Small intestine (tissue), 7 donors: Measurements from ENCODE around the gene MYO16. TPM values are rescaled to one million over a fixed set of nuclear protein-coding genes. Genes with fewer than 3 reads are reported as not detected.

ENCODE experiments used
- DNase-seq, 2 donors: peaks; one replicate each; pipeline versions ENCODE4 v3.0.0 to v3.0.0-alpha.2; 2013
- FAIRE-seq: peaks from 2 replicates; lab custom pipeline; 2012; peaks lifted over from hg19 to GRCh38; lab: Jason Lieb, UNC
- H3K27ac ChIP-seq, 3 donors: one replicate each; pipeline ENCODE4 v1.5.1; 2013; ENCODE audit warnings: low read length in 2 of 3, mild to moderate bottlenecking in 2 of 3, control low read depth in 1 of 3, inconsistent platforms in 1 of 3, low read depth in 1 of 3, moderate library complexity in 1 of 3
- H3K27me3 ChIP-seq, 3 donors: one replicate each; pipeline ENCODE4 v1.6.1; 2013; ENCODE audit warnings: low read length in 3 of 3, inconsistent platforms in 1 of 3; ENCODE audit not compliant: control insufficient read depth in 3 of 3, insufficient read depth in 3 of 3
- H3K36me3 ChIP-seq, 3 donors: one replicate each; pipeline ENCODE4 v1.6.1; 2013; ENCODE audit warnings: low read length in 3 of 3, inconsistent platforms in 1 of 3, low read depth in 1 of 3, mild to moderate bottlenecking in 1 of 3, moderate library complexity in 1 of 3; ENCODE audit not compliant: control insufficient read depth in 3 of 3, insufficient read depth in 2 of 3
- H3K4me1 ChIP-seq, 3 donors: one replicate each; pipeline ENCODE4 v1.6.1; 2013; ENCODE audit warnings: low read length in 2 of 3, inconsistent platforms in 1 of 3, low read depth in 1 of 3, mild to moderate bottlenecking in 1 of 3, moderate library complexity in 1 of 3; ENCODE audit not compliant: control insufficient read depth in 3 of 3, insufficient read depth in 2 of 3
- H3K4me3 ChIP-seq, 3 donors: one replicate each; pipeline ENCODE4 v1.5.1; 2013; ENCODE audit warnings: low read length in 3 of 3, control low read depth in 1 of 3, inconsistent platforms in 1 of 3, low read depth in 1 of 3, mild to moderate bottlenecking in 1 of 3, moderate library complexity in 1 of 3
- H3K9me3 ChIP-seq, 2 donors: one replicate each; pipeline ENCODE4 v1.6.1; 2013; ENCODE audit warnings: low read depth in 1 of 2, low read length in 1 of 2; ENCODE audit not compliant: control insufficient read depth in 2 of 2, insufficient read depth in 1 of 2
- WGBS, 3 donors: extraction: QIAGEN DNeasy Blood & Tissue Kit; methylation state at CpG; one replicate each; pipeline ENCODE4 v1.1.7; 2013; 5-methylcytosine and 5-hydroxymethylcytosine counted together
- polyA plus RNA-seq, 4 donors: library from polyadenylated mRNA; stranded (reverse) in 3 of 4; unstranded in 1 of 4; fragments of 200-250 nt in 3 of 4; fragments of 120-200 nt in 1 of 4; gene quantifications; one replicate each; pipeline versions ENCODE4 v1.2.1 to v1.2.3, GENCODE V29; 2013
- donor health status: healthy with polysubstance abuse.
- donor health status: control.
- donor health status: control.
- donor health status: Bipolar disorder and iron deficiency.
- donor health status: healthy.

Gene MYO16
- polyA plus RNA-seq, 4 donors = 0.03 to 0.21 TPM; not detected in 2

- Histone ChIP-seq H3K27ac (no peak overlapping the region), H3K27me3 (no peaks in the 10 kb centered on the region), H3K4me1 (no peaks in the 10 kb centered on the region), H3K36me3 (no peaks in the 10 kb centered on the region), H3K4me3 (no peak overlapping the region), H3K9me3 (no peaks in the 10 kb centered on the region)
- DNase-seq (no peak), FAIRE-seq (no peak)
- WGBS, 3 donors = 52 to 64% (median 54%) methylated on average over 4 of the region's 4 CpGs
Observed at GRCh38 chr13:108734676-108735075, 105.3 kb downstream of the MYO16 start.

GRCh38 chr13:108741930-108742329 lies 112.5 kb downstream of the MYO16 start:
- DNase-seq = no peak
- no peaks in the 10 kb centered on the region for H3K36me3 ChIP-seq
- no peaks in the 10 kb centered on the region for H3K4me1 ChIP-seq
- 76 to 79% (median 78%) methylated on average over 5 of the region's 5 CpGs for WGBS, 3 donors
- H3K27ac ChIP-seq = no peak overlapping the region
- no peaks in the 10 kb centered on the region for H3K27me3 ChIP-seq
- H3K4me3 ChIP-seq = no peak overlapping the region
- no peak for FAIRE-seq
- H3K9me3 ChIP-seq = peaks cover 0 to 9% of the 10 kb centered on the region in 2 donors

- H3K36me3 ChIP-seq = no peaks in the 10 kb centered on the region
- no peaks in the 10 kb centered on the region for H3K27me3 ChIP-seq
- no peaks in the 10 kb centered on the region for H3K4me1 ChIP-seq
- no peak for FAIRE-seq
- no peak for DNase-seq
- 79 to 91% (median 81%) methylated on average over 2 of the region's 2 CpGs for WGBS, 3 donors
- no peak overlapping the region for H3K27ac ChIP-seq
- H3K4me3 ChIP-seq = no peak overlapping the region
- H3K9me3 ChIP-seq = peaks cover 0 to 9% of the 10 kb centered on the region in 2 donors
Observed at GRCh38 chr13:108742701-108743451, 113.5 kb downstream of the MYO16 start.

- H3K27ac ChIP-seq = no peak overlapping the region
- no peaks in the 10 kb centered on the region for H3K27me3 ChIP-seq
- H3K4me3 ChIP-seq = no peak overlapping the region
- no peak for FAIRE-seq
- peaks cover 0 to 9% of the 10 kb centered on the region in 2 donors for H3K9me3 ChIP-seq
- H3K4me1 ChIP-seq = no peaks in the 10 kb centered on the region
- WGBS, 3 donors = 83 to 90% (median 88%) methylated on average over 4 of the region's 4 CpGs
- no peaks in the 10 kb centered on the region for H3K36me3 ChIP-seq
- no peak for DNase-seq
Observed at GRCh38 chr13:108743522-108743921, 114.1 kb downstream of the MYO16 start.

- H3K4me3 ChIP-seq = no peak overlapping the region
- no peak for FAIRE-seq
- no peaks in the 10 kb centered on the region for H3K27me3 ChIP-seq
- no peaks in the 10 kb centered on the region for H3K4me1 ChIP-seq
- 57 to 70% (median 60%) methylated on average over 1 of the region's 1 CpG for WGBS, 3 donors
- H3K9me3 ChIP-seq = no peaks in the 10 kb centered on the region
- no peak overlapping the region for H3K27ac ChIP-seq
- no peak for DNase-seq
- no peaks in the 10 kb centered on the region for H3K36me3 ChIP-seq
Observed at GRCh38 chr13:108747843-108748242, 118.4 kb downstream of the MYO16 start.

- H3K4me3 ChIP-seq = no peak overlapping the region
- FAIRE-seq = no peak
- no peaks in the 10 kb centered on the region for H3K36me3 ChIP-seq
- no peaks in the 10 kb centered on the region for H3K9me3 ChIP-seq
- DNase-seq = no peak
- 49 to 53% (median 52%) methylated on average over 3 to 4 of the region's 4 CpGs for WGBS, 3 donors
- H3K4me1 ChIP-seq = no peaks in the 10 kb centered on the region
- no peak overlapping the region for H3K27ac ChIP-seq
- H3K27me3 ChIP-seq = no peaks in the 10 kb centered on the region
Observed at GRCh38 chr13:108752276-108752675, 122.9 kb downstream of the MYO16 start.

- Histone ChIP-seq H3K9me3 (no peaks in the 10 kb centered on the region), H3K27ac (no peak overlapping the region), H3K36me3 (no peaks in the 10 kb centered on the region), H3K27me3 (no peaks in the 10 kb centered on the region), H3K4me3 (no peak overlapping the region), H3K4me1 (no peaks in the 10 kb centered on the region)
- FAIRE-seq (no peak), DNase-seq (no peak)
Observed at GRCh38 chr13:108755083-108755482, 125.7 kb downstream of the MYO16 start.

GRCh38 chr13:108760129-108760528 lies 130.7 kb downstream of the MYO16 start:
- Histone ChIP-seq H3K4me3 (no peak overlapping the region), H3K4me1 (no peaks in the 10 kb centered on the region), H3K36me3 (no peaks in the 10 kb centered on the region), H3K27ac (no peak overlapping the region), H3K27me3 (no peaks in the 10 kb centered on the region), H3K9me3 (no peaks in the 10 kb centered on the region)
- WGBS, 3 donors = 93 to 96% (median 95%) methylated on average over 1 of the region's 1 CpG
- FAIRE-seq (no peak), DNase-seq (no peak)

- Histone ChIP-seq H3K27me3 (no peaks in the 10 kb centered on the region), H3K27ac (no peak overlapping the region), H3K36me3 (no peaks in the 10 kb centered on the region), H3K9me3 (no peaks in the 10 kb centered on the region), H3K4me1 (no peaks in the 10 kb centered on the region), H3K4me3 (no peak overlapping the region)
- FAIRE-seq (no peak), DNase-seq (no peak)
- WGBS, 3 donors = 45 to 76% (median 56%) methylated on average over 3 of the region's 3 CpGs
Observed at GRCh38 chr13:108760541-108760940, 131.1 kb downstream of the MYO16 start.
